Measurements from ENCODE around the gene PLCB1.
"Not testable (repeated sequence)": the region's sequence is repeated elsewhere in the genome, so short reads cannot be mapped to it uniquely, and the experiment has no call there.

The PLCB1 gene

DNA sequence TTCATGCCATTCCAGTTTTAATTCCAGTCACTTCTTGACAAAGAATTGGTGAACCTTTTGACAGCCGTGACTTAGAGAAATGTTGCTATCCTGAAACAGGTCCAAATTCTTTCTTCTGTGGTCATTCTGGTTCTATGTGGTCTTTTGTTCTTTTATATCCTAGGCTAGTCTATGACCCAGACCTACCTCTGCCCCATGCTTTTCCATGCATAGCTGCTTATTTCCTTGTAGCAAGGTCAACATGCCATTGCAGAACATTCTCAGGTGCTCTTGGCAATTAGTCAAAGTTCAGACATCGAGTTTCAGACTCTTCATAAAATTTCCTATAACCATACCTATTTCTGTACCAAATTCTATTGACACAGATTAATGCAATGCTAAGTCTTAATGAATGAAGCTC lies 202.6 kb downstream of the PLCB1 start:
- DNase-seq (ENCODE audit: low read depth, low spot score): no peak

- DNase-seq (ENCODE audit: low read depth, low spot score): no peak
These were observed 203.0 kb downstream of the PLCB1 start for GRCh38 chr20:8335059-8335458.

GRCh38 chr20:8335495-8336195 lies 203.6 kb downstream of the PLCB1 start:
- no peak for DNase-seq (ENCODE audit: low read depth, low spot score)

- DNase-seq (ENCODE audit: low read depth, low spot score): no peak
These were observed 207.3 kb downstream of the PLCB1 start for GRCh38 chr20:8339349-8339748.

- DNase-seq (ENCODE audit: low read depth, low spot score): no peak
These were observed 210.3 kb downstream of the PLCB1 start for GRCh38 chr20:8342391-8342790.

- no peak for DNase-seq (ENCODE audit: low read depth, low spot score)
These were observed 212.0 kb downstream of the PLCB1 start for GRCh38 chr20:8344106-8344505.

DNA sequence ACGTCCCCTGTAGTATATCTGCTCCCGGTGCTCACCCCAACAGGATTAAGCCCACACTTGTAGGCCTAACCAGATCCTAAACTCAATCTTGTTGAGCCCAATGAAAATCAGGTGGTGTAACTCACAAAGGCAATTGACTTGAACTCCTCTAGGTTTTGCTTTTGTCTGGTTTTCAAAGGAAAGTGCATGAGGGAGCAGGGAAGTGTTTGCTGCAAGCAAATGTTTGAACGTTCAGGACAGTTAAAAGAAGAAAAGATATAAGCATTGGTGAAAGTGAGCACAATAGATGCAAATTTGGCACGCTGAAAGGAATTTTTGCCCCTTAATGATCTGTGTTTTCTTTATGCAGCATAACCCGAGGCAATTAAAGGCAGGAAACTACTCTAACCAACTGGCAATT lies 212.6 kb downstream of the PLCB1 start:
- no peak for DNase-seq (ENCODE audit: low read depth, low spot score)

DNA sequence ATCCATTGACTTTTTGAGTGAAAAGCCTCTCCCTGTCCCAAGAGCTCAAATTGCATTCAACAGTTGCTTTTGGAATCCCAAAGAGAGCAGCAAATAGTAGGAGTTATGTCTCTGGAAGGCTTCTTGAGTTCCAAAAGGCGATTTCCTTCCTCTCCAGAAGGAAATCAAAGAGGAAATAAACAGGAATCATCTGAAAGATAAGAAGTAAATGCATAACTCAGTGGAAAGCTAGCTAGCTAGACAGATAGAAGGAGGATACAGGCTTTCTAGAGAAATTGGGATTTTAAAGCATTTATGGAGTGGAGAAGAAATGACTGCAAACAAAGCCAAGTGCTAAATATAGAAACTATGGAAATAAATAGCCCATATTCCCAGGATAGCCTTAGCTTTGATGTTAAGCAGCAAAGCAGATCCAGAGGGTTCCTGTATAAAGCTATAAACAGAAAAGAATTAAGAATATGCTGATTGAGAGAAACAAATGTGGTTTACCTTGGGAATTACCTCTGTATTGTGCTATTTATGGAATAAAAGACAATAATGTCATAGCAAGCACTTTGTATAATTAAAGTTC lies 214.7 kb downstream of the PLCB1 start:
- no peak for DNase-seq (ENCODE audit: low read depth, low spot score)

GRCh38 chr20:8350225-8350624 lies 218.2 kb downstream of the PLCB1 start:
- DNase-seq (ENCODE audit: low read depth, low spot score): not testable (repeated sequence)

- DNase-seq (ENCODE audit: low read depth, low spot score): no peak
These were observed 220.4 kb downstream of the PLCB1 start for GRCh38 chr20:8352486-8352885.

GRCh38 chr20:8353512-8353911 lies 221.4 kb downstream of the PLCB1 start:
- DNase-seq (ENCODE audit: low read depth, low spot score): no peak

DNA sequence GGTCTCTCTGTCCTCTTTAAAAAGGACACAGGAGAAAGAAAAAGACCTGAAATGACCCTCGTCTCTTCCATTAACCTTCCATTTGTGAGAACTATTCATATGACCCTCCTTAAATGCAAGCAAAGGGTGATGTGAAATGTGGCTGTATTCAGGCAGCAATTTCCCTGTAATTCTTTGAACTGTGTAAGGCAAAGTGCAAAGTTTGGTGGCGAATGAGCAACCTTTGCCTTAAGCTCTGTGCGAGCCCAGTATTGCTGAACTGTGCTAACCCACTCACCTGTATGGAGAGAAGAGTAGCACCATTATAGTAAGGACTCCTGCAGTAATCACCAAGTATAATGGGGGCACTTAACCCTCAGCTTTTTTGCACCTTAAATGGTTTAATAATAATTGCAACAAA lies 223.4 kb downstream of the PLCB1 start:
- DNase-seq (ENCODE audit: low read depth, low spot score): no peak

DNA sequence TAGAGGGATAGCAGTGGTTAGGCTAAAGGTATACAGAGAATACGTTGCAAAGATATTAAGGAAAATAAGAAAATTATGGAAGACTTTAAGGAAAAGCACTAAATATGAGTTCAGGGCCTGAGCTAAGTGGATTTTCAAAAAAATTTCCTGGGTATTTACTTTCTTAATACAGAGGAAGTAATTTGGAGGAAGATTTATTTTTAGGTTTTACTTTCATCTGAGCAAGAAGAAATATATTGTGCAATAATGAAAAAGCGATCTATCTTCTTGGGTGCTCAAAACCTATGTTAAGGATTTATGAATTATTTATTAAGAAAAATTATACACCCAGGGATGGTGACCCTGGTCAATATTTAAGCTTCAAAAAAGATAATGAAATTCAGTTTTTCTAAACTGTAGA lies 224.7 kb downstream of the PLCB1 start:
- DNase-seq (ENCODE audit: low read depth, low spot score): no peak

DNA sequence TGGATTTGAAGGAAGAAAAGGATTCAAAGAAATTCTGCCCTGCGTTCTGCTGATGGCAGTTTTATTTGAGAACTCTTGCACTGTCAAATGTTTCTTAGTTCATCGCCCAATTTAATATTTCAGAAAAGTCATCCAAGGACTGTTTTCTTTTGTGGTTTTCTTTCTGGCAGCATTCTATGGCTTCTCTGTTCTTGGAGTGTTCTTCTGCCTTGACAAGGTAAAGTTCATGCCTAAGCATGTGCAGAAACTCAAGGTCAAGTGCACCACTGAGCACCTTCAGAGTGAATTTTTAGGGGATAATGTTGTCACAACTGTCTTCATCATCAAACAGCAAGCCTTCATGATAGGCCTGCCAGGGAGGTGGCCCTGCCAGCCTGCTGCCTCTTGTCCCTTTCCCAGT lies 225.6 kb downstream of the PLCB1 start:
- DNase-seq (ENCODE audit: low read depth, low spot score): no peak

GRCh38 chr20:8360035-8360434 lies 228.0 kb downstream of the PLCB1 start:
- no peak for DNase-seq (ENCODE audit: low read depth, low spot score)

DNA sequence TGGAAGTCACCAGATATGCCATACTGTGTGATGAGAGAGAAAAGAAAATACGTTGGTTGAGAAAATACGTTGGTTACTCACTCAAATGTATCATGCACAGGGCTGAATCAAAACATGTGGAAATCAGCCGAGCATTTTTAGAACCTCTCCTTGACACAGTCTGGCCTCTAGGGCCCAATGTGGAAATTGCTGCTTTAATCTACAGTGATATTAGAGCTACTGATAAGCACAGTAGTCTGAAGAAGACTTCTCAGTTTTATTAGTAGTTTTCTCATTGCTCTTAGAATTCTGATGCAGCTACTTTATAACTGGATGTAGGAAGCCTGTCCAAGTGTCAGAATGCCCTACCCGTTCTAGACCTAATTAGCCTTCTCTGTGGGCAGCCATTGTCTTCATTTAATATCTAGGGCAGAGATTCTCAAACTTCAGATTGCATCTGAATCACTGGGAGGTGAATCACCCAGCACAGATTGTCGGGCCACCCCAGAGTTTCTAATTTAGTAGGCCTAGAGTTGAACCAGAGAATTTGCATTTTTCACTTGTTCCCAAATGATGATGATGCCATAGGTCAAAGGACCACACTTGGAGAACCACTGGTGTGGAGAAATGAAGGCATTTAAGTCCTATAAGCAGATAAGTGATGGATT lies 229.1 kb downstream of the PLCB1 start:
- DNase-seq (ENCODE audit: low read depth, low spot score): no peak

GRCh38 chr20:8361779-8362178 lies 229.7 kb downstream of the PLCB1 start:
- DNase-seq (ENCODE audit: low read depth, low spot score): no peak

GRCh38 chr20:8362457-8362856 lies 230.4 kb downstream of the PLCB1 start:
- no peak for DNase-seq (ENCODE audit: low read depth, low spot score)

GRCh38 chr20:8363970-8364733 lies 232.1 kb downstream of the PLCB1 start:
- no peak for DNase-seq (ENCODE audit: low read depth, low spot score)

GRCh38 chr20:8364734-8365078 lies 232.6 kb downstream of the PLCB1 start:
- no peak for DNase-seq (ENCODE audit: low read depth, low spot score)

DNA sequence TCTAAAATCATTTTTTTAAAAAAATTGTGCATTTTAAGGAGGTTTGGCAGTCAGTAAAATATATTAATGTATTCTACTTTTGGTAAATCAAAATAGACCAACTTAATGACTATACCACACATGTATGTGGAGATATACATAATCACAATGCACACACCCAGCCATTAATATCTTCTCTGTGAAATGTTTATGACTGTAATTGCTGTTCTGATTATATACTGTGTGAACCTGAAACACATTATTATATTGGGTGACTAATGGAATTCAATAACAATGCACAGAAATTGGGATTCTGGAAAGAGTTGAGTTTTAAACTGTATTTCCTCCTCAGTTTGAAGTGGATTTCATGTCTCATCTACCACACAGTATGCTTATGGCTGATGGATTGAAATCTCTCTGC lies 233.6 kb downstream of the PLCB1 start:
- DNase-seq (ENCODE audit: low read depth, low spot score): no peak

- DNase-seq (ENCODE audit: low read depth, low spot score): no peak
These were observed 234.3 kb downstream of the PLCB1 start for GRCh38 chr20:8366303-8366923.

Measured in brain pericyte (primary cell).